ENCODE data around the gene LIPC.

DNA sequence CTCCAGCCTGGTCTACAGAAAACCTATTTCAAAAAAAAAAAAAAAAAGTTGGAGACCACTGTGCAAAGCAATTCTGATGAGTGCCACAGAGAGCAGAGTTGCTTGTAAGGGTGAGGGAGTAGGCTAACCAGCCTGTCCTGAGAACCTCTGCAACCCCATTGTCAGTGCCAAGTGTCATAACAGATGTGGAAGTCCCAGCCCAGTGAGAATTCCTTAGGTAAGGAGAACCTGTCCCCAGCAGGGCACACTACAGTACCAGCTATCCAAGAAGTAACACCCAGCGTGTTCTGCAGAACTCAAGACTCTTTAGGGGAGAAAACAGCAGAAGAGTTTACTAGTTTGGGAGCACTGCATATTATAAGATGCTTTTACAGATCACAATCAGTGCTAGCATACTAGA, 156.3 kb downstream of the LIPC start:
- TF ChIP-seq CTCF (IDR thresholded peaks at IDR 0.05 in 2 of 3, conservative IDR thresholded peaks at IDR 0.05 in 1 of 3; ENCODE audit: borderline replicate concordance in 1 of 3, insufficient read depth in 1 of 3, low read depth in 2 of 3, low read length in 2 of 3) (no peak), RAD21 (IDR thresholded peaks at IDR 0.05; ENCODE audit: low read depth) (no peak), CEBPB (IDR thresholded peaks at IDR 0.05; ENCODE audit: low read depth) (no peak)
